ENCODE measurements around the gene ACTG1. TPM values are rescaled to one million over a fixed set of nuclear protein-coding genes. Genes with fewer than 3 reads are reported as not detected.

Gene ACTG1
- total RNA-seq, 1 experiment from 2014 or later, result 3,770 TPM

- DNase-seq (ENCODE audit: low read depth), result no peak
- in situ Hi-C loops (cut with HindIII; ENCODE audit: low pct_unique_long_range_greater_than_20kb, low sequenced_read_pairs), result no loop called here
Observed at GRCh38 chr17:81546906-81547613, 34.5 kb upstream of the ACTG1 start.

DNA sequence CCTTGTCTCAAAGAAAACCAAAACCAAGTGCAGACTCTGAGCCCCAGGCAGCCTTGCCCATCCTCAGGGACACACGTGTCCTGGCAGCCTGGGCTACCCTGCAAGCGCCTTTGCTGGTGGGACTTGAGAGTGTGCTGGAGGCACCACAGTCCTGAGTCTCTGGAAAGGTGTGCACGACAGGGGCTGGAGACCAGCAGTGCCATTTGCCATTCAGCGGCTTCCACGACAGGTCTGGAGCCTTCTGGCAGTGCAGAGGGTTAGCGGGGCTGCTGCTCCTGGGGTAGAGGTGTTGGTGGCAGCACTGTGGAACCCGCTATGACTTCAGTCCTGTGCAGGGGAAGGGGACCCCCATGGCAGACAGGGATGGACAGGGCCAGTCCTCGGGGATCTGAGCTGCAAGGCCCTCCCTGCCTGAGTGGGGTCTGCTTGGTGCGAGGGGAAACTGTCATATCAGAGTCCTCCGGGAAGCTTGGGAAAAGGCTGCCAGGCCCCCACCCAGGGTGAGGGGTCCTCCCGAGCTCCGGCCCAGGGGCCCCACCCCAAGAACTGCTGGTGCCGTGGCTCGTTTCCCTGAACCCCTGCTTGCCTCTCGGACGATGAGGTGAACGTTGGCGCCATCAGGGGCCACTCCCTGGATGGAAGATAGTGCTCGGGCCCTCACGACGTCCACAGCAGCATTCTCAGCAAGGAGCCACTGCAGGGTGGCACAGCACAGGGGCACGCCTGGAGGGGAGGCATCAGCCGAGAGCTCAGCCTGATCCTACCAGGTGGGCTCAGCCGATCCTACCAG, 32.8 kb upstream of the ACTG1 start:
- DNase-seq (ENCODE audit: low read depth), result no peak
- in situ Hi-C loops (cut with HindIII; ENCODE audit: low pct_unique_long_range_greater_than_20kb, low sequenced_read_pairs), result no loop called here

- in situ Hi-C loops (cut with HindIII; ENCODE audit: low pct_unique_long_range_greater_than_20kb, low sequenced_read_pairs), result no loop called here
- no peak for DNase-seq (ENCODE audit: low read depth)
Observed at GRCh38 chr17:81544281-81544974, 31.8 kb upstream of the ACTG1 start.

GRCh38 chr17:81543756-81544155, 31.2 kb upstream of the ACTG1 start:
- DNase-seq (ENCODE audit: low read depth), result no peak
- in situ Hi-C loops (cut with HindIII; ENCODE audit: low pct_unique_long_range_greater_than_20kb, low sequenced_read_pairs), result no loop called here

- in situ Hi-C loops (cut with HindIII; ENCODE audit: low pct_unique_long_range_greater_than_20kb, low sequenced_read_pairs), result no loop called here
Observed at GRCh38 chr17:81543339-81543675, 30.7 kb upstream of the ACTG1 start.

DNA sequence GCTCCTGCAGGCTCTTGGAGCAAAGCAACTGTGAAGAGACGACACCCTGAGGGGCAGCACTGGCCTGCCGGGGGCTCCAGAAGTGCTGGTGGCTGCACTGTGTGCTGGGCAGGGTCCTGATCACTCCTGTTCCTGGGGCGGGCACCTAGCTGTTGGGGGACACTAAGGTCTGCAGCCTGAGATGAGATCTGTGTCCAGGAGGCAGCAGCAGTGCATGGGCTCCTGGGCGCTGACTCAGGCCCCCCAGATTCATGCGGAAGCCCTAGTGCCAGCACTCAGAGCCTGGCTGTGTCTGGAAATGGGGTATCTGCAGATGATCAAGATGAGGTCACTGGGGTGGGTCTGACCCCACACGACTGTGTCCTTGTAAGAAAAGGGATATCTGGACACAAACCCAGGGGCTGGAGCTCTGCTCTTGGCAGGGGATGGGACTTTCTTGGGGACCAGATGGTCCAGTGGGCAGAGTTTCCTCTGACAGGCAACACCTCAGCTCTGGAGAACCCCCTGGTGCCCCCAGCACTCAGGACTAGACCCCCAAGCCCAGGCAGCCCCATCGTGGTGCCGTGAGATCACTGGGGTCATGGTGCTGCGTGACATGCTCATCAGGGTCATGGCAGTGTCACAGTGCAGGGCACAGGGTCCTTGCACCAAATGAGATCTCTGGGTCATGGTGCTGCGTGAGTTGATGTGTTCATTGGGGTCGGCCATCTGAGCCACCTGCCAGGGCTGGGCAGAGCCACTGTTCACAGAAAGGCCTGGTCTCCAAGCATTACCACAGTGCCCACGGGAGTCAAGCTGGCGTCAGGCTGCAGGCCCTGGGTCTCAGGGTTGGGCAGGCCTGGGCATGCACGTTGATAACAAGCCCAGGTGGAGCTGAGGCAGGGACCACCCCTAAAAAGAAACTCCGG, 30.1 kb upstream of the ACTG1 start:
- DNase-seq (ENCODE audit: low read depth), result no peak
- in situ Hi-C loops (cut with HindIII; ENCODE audit: low pct_unique_long_range_greater_than_20kb, low sequenced_read_pairs), result no loop called here

More at GRCh38 chr17:81543339-81543675, 30.7 kb upstream of the ACTG1 start:
- no peak for DNase-seq (ENCODE audit: low read depth)

DNA sequence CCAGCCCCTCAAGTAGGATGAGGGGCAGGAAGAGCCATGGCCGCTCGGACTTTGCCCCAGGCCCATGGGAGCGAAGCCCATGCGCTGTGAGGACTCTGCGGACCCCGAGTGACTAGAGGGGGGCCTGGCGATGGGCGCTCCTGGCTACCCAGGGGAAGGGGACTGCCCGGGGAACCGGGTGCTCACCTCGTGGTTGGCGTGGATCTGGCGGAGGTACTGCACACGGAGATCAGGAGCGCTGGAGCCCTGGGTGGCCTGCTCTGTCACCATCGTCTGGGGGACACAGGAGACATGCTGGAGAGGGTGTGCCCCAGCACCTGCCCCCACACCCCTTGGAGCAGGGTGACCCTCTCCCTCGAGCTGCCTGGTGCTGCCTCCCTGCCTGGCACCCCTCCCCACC, 28.5 kb upstream of the ACTG1 start:
- DNase-seq (ENCODE audit: low read depth), result no peak
- in situ Hi-C loops (cut with HindIII; ENCODE audit: low pct_unique_long_range_greater_than_20kb, low sequenced_read_pairs), result no loop called here

- no peak for DNase-seq (ENCODE audit: low read depth)
- in situ Hi-C loops (cut with HindIII; ENCODE audit: low pct_unique_long_range_greater_than_20kb, low sequenced_read_pairs), result no loop called here
Observed at GRCh38 chr17:81540676-81541027, 28.1 kb upstream of the ACTG1 start.

DNA sequence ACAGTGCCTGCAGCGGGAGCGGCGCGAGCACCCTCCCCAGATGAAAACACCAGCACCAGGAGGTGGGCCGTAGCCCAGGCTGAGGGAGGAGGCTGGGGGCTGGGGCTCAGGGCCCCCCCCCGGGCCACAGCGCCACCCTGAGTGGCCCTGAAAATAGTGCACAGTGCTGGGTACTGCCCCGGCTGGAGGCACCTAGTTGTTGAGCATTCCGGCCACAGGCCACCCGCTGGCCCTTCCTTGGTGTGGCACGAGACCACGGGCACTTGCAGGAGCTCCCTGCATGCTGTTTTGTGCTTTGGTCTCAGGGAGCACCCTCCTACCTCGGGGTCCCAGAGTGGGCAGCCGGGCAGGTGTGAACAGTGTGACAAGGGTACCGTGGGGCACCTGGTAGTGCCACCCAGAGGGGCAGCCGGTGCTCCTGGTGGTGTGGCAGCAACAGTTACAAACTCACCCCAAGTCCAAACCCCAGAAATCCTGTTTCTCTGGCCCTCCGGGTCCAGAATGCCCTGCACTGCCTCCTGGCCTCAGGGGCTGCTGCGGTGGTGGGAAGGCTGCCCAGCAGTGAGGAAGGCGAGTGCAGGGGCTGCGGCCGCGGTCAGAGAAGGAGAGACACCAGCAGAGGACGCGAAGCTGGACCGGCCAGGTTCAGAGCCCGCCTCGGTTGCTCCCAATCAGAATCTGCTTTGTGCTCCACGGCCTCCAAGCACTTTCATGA, 27.5 kb upstream of the ACTG1 start:
- in situ Hi-C loops (cut with HindIII; ENCODE audit: low pct_unique_long_range_greater_than_20kb, low sequenced_read_pairs), result no loop called here
- DNase-seq (ENCODE audit: low read depth), result no peak

DNA sequence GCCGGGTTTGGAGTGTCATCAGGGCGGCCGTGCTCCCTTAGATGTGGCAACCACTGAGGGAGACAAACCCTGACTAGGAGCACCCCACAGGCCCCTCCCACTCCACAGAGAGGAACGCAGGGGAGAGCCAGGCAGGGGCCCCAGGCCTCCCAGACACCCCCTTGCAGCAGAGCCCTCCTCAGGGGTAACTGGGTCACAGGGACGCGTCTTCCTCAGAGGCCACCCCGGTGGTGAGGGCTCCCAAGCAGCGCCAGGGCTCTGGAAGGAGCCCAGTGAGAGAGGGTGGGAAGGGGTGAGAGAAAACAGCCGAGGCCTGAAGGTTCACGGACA, 26.9 kb upstream of the ACTG1 start:
- in situ Hi-C loops (cut with HindIII; ENCODE audit: low pct_unique_long_range_greater_than_20kb, low sequenced_read_pairs), result no loop called here
- DNase-seq (ENCODE audit: low read depth), result no peak

- DNase-seq (ENCODE audit: low read depth), result no peak
- in situ Hi-C loops (cut with HindIII; ENCODE audit: low pct_unique_long_range_greater_than_20kb, low sequenced_read_pairs), result no loop called here
Observed at GRCh38 chr17:81538651-81539570, 26.3 kb upstream of the ACTG1 start.

GRCh38 chr17:81537856-81538555, 25.4 kb upstream of the ACTG1 start:
- no peak for DNase-seq (ENCODE audit: low read depth)
- in situ Hi-C loops (cut with HindIII; ENCODE audit: low pct_unique_long_range_greater_than_20kb, low sequenced_read_pairs), result no loop called here

GRCh38 chr17:81537343-81537855, 24.8 kb upstream of the ACTG1 start:
- DNase-seq (ENCODE audit: low read depth), result no peak
- in situ Hi-C loops (cut with HindIII; ENCODE audit: low pct_unique_long_range_greater_than_20kb, low sequenced_read_pairs), result no loop called here

- in situ Hi-C loops (cut with HindIII; ENCODE audit: low pct_unique_long_range_greater_than_20kb, low sequenced_read_pairs), result no loop called here
Observed at GRCh38 chr17:81536299-81537290, 24.0 kb upstream of the ACTG1 start.

More at GRCh38 chr17:81536299-81537290, 24.0 kb upstream of the ACTG1 start:
- no peak for DNase-seq (ENCODE audit: low read depth)
